Measurements from ENCODE around the gene P2RY1. TPM values are rescaled to one million over a fixed set of nuclear protein-coding genes. Genes with fewer than 3 reads are reported as not detected.
A peak's percentile ranks its signal among the peaks of the same experiment; 100 is the strongest.

Gene P2RY1
- total and polyA plus RNA-seq, 9 of the 15 experiments (the other 6 are each of a cell fraction or from before 2014, with no cell fraction given), result 6.0 to 27.9 (median 18.4) TPM

GRCh38 chr3:152849996-152850578 is 15.2 kb downstream of the P2RY1 start (continued):
- TF ChIP-seq MGA (IDR thresholded peaks at IDR 0.05) (peak; percentile 62), CHAMP1 (IDR thresholded peaks at IDR 0.05) (0 out of 2 replicates have a peak, but pooled peaks have one; percentile 59), ZNF518B (CRISPR knock-in tag; IDR thresholded peaks at IDR 0.05) (no peak), U2AF1 (optimal IDR thresholded peaks at IDR 0.05; ENCODE audit: low read depth, low read length) (no peak), RBM17 (IDR thresholded peaks at IDR 0.05; ENCODE audit: borderline replicate concordance, low read depth, low read length) (no peak), ZNF175 (CRISPR knock-in tag; IDR thresholded peaks at IDR 0.05; ENCODE audit: low read depth) (peak; percentile 74; the same call in 1 of the 2 replicates), SMAD2 (IDR thresholded peaks at IDR 0.05; ENCODE audit: low read depth, low read length) (no peak), SRF (CRISPR knock-in tag; IDR thresholded peaks at IDR 0.05) (peak; percentile 85 to 99), FOXJ2 (tag; IDR thresholded peaks at IDR 0.05) (0 out of 2 replicates have a peak, but pooled peaks have one; percentile 14)
